Left lung (tissue), 10 donors: Measurements from ENCODE around the gene PCDHB16. TPM values are rescaled to one million over a fixed set of nuclear protein-coding genes. Genes with fewer than 3 reads are reported as not detected.
A peak's percentile ranks its signal among the peaks of the same experiment; 100 is the strongest.
"Not testable (repeated sequence)": the region's sequence is repeated elsewhere in the genome, so short reads cannot be mapped to it uniquely, and the experiment has no call there.

ENCODE experiments used
- ATAC-seq: fragments of 200-7000 bp; cut with Tn5 transposase; one replicate; pipeline ENCODE4 v1.9.1; 2020; ENCODE audit warnings: moderate library complexity
- DNase-seq, 4 donors: peaks; one replicate each; pipeline ENCODE4 v3.0.0-alpha.2; 2013 to 2020
- H3K27ac ChIP-seq, 2 donors: fragments of 200-600 bp; sonication (generic) in 1 of 2; one replicate each; pipeline versions ENCODE4 v1.5.0 to v1.8.0; 2020 to 2021
- H3K27me3 ChIP-seq, 2 donors: fragments of 200-600 bp; sonication (generic) in 1 of 2; one replicate each; pipeline versions ENCODE4 v1.5.0 to v1.8.0; 2020 to 2021
- H3K36me3 ChIP-seq, 2 donors: fragments of 200-600 bp; sonication (generic) in 1 of 2; one replicate each; pipeline versions ENCODE4 v1.5.0 to v1.8.0; 2020 to 2021
- H3K4me1 ChIP-seq, 2 donors: fragments of 200-600 bp; one replicate each; pipeline ENCODE4 v1.8.0; 2021
- H3K4me3 ChIP-seq, 2 donors: fragments of 200-600 bp; sonication (generic) in 1 of 2; one replicate each; pipeline versions ENCODE4 v1.5.0 to v1.8.0; 2020 to 2021; ENCODE audit warnings: mild to moderate bottlenecking in 1 of 2
- H3K9me3 ChIP-seq, 2 donors: fragments of 200-600 bp; sonication (generic) in 1 of 2; one replicate each; pipeline versions ENCODE4 v1.5.0 to v1.8.0; 2020 to 2021
- intact Hi-C, 2 donors: fragments of 100-400 bp; cut with DNase I; formaldehyde crosslinking; loops; one replicate each; pipeline versions ENCODE4 v1.11.2 to v1.14.2; 2022
- polyA plus RNA-seq, 6 donors: library from polyadenylated mRNA; unstranded; fragments of 120-200 nt; gene quantifications; one replicate each; pipeline ENCODE4 v1.2.1, GENCODE V29; 2013; ENCODE audit not compliant: insufficient read length in 6 of 6
- total RNA-seq, 2 donors: library from RNA; stranded (reverse); fragmentation: NEBNext Ultra II Directional; extraction: Animal tissue kit (Norgen Biotek cat#: 25700); gene quantifications; one replicate each; pipeline ENCODE4 v1.2.1, GENCODE V29; 2021
- TF ChIP-seq, protein P1 (sequence below), 2 donors: fragments of 200-600 bp; sonication (generic) in 1 of 2; IDR thresholded peaks; one replicate each; pipeline versions ENCODE4 v1.5.0 to v1.8.0; 2021; ENCODE audit warnings: antibody characterized with exemption in 2 of 2
- donor health status: DM: no; HTN: yes; CAD: no.
- donor health status: DM: no; HTN: no; CAD: no.

PCDHB16 gene
- total and polyA plus RNA-seq, 8 donors = 1.8 to 8.2 (median 6.1) TPM

GRCh38 chr5:141215504-141215903, 33.3 kb downstream of the PCDHB16 start:
- DNase-seq, H3K36me3 ChIP-seq, H3K4me1 ChIP-seq, intact Hi-C loops, H3K27ac ChIP-seq, H3K4me3 ChIP-seq, ATAC-seq: not testable (repeated sequence)
- Histone ChIP-seq H3K27me3 (peaks cover 0 to 27% of the 10 kb centered on the region in 2 donors), H3K9me3 (peaks cover 0 to 68% of the 10 kb centered on the region in 2 donors)

DNA sequence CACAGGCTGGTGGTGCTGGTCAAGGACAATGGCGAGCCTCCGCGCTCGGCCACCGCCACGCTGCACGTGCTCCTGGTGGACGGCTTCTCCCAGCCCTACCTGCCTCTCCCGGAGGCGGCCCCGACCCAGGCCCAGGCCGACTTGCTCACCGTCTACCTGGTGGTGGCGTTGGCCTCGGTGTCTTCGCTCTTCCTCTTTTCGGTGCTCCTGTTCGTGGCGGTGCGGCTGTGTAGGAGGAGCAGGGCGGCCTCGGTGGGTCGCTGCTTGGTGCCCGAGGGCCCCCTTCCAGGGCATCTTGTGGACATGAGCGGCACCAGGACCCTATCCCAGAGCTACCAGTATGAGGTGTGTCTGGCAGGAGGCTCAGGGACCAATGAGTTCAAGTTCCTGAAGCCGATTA, 33.8 kb downstream of the PCDHB16 start:
- Histone ChIP-seq H3K27me3 (peaks cover 0 to 22% of the 10 kb centered on the region in 2 donors), H3K9me3 (peaks cover 0 to 70% of the 10 kb centered on the region in 2 donors)
- H3K27ac ChIP-seq, intact Hi-C loops, ATAC-seq, H3K4me1 ChIP-seq, H3K4me3 ChIP-seq, H3K36me3 ChIP-seq: not testable (repeated sequence)
- peak in 1 of 4 donors; percentile 61 for DNase-seq

DNA sequence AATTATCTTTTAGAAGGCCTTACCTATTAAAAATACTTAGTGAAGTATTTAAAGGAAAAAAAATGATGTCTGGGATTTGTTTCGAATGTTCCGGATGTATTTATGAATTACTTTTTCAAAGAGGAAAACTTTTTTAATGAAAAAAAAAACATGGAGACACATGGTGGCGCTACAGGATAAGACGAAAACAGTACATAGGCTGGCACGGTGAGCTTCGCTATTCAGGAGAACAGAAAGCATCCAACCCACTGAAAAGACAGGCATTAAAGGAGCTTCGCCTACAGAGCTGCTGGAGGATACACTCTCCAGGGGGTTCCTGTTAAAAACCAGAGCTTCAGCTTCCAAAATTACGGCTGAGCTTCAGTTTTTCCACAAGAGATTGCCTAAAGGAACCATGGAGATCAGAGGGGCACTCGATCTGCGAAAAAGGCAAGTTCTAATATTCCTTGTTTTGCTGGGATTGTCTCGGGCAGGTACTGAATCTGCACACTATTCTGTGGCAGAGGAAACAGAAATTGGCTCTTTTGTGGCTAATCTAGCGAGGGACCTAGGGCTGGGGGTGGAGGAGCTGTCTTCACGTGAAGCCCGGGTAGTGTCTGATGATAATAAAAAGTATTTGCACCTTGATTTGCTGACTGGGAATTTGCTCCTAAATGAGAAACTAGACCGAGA, 41.1 kb downstream of the PCDHB16 start, which contains the start of gene PCDHB14:
Gene PCDHB14, plus strand, starts transcription at position 232 of the 672 bp plus-strand sequence. Its CDS starts 163 bp downstream, at position 395.
- no peak within 1 kb of the TSS for H3K27ac ChIP-seq
- peak in 1 of 4 donors; percentile 22 for DNase-seq
- no peaks in the 10 kb centered on the region for H3K4me1 ChIP-seq
- H3K9me3 ChIP-seq = peaks cover 0 to 89% of the 10 kb centered on the region in 2 donors
- intact Hi-C loops = no loop called here
- H3K4me3 ChIP-seq = no peak within 1 kb of the TSS
- TF ChIP-seq, protein P1, sequence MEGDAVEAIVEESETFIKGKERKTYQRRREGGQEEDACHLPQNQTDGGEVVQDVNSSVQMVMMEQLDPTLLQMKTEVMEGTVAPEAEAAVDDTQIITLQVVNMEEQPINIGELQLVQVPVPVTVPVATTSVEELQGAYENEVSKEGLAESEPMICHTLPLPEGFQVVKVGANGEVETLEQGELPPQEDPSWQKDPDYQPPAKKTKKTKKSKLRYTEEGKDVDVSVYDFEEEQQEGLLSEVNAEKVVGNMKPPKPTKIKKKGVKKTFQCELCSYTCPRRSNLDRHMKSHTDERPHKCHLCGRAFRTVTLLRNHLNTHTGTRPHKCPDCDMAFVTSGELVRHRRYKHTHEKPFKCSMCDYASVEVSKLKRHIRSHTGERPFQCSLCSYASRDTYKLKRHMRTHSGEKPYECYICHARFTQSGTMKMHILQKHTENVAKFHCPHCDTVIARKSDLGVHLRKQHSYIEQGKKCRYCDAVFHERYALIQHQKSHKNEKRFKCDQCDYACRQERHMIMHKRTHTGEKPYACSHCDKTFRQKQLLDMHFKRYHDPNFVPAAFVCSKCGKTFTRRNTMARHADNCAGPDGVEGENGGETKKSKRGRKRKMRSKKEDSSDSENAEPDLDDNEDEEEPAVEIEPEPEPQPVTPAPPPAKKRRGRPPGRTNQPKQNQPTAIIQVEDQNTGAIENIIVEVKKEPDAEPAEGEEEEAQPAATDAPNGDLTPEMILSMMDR (IDR thresholded peaks at IDR 0.05) = no peak
- no peaks in the 10 kb centered on the region for H3K36me3 ChIP-seq
- no peak for ATAC-seq
- peaks cover 0 to 6% of the 10 kb centered on the region in 2 donors for H3K27me3 ChIP-seq

DNA sequence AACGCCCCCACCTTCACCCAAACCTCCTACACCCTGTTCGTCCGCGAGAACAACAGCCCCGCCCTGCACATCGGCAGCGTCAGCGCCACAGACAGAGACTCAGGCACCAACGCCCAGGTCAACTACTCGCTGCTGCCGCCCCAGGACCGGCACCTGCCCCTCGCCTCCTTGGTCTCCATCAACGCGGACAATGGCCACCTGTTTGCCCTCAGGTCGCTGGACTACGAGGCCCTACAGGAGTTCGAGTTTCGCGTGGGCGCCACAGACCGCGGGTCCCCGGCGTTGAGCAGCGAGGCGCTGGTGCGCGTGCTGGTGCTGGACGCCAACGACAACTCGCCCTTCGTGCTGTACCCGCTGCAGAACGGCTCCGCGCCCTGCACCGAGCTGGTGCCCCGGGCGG, 42.7 kb downstream of the PCDHB16 start:
- H3K36me3 ChIP-seq, H3K4me3 ChIP-seq, H3K27me3 ChIP-seq, ATAC-seq, H3K27ac ChIP-seq, intact Hi-C loops, H3K4me1 ChIP-seq: not testable (repeated sequence)
- peak in 1 of 4 donors; percentile 64 for DNase-seq
- H3K9me3 ChIP-seq = peaks cover 0 to 85% of the 10 kb centered on the region in 2 donors

GRCh38 chr5:141225421-141225820, 43.2 kb downstream of the PCDHB16 start:
- not testable (repeated sequence) for DNase-seq

GRCh38 chr5:141234109-141234667, 52.0 kb downstream of the PCDHB16 start:
- no peaks in the 10 kb centered on the region for H3K4me1 ChIP-seq
- DNase-seq = peak in 1 of 4 donors; percentile 35
- H3K4me3 ChIP-seq = no peak overlapping the region
- no peak overlapping the region for H3K27ac ChIP-seq
- TF ChIP-seq, protein P1 (IDR thresholded peaks at IDR 0.05) = no peak
- intact Hi-C loops = no loop called here
- no peak for ATAC-seq
- H3K27me3 ChIP-seq = peaks cover 0 to 30% of the 10 kb centered on the region in 2 donors
- peaks cover 4 to 92% of the 10 kb centered on the region in 2 donors for H3K9me3 ChIP-seq
- H3K36me3 ChIP-seq = no peaks in the 10 kb centered on the region

More at GRCh38 chr5:141225421-141225820, 43.2 kb downstream of the PCDHB16 start:
- H3K36me3 ChIP-seq, H3K4me1 ChIP-seq, H3K4me3 ChIP-seq, H3K27me3 ChIP-seq, ATAC-seq, intact Hi-C loops, H3K27ac ChIP-seq: not testable (repeated sequence)
- peaks cover 0 to 84% of the 10 kb centered on the region in 2 donors for H3K9me3 ChIP-seq

Other genes with a start within 250 kb of the PCDHB16 start
Only the 30 nearest of the 37 such genes appear.
- gene PCDHB1, start 131.0 kb upstream of the PCDHB16 start, total RNA-seq = under 1 TPM; 0.06 to 0.10 TPM
- gene PCDHB1, start 131.0 kb upstream of the PCDHB16 start, polyA plus RNA-seq = under 1 TPM; 0.06 to 0.14 (median 0.11) TPM
- 1 to 10 TPM; 3.6 to 6.6 TPM for gene PCDHB2, start 87.8 kb upstream of the PCDHB16 start, total RNA-seq
- gene PCDHB2, start 87.8 kb upstream of the PCDHB16 start, polyA plus RNA-seq = 10 to 100 TPM in 1 of 6 donors, 1 to 10 TPM in 5; 5.9 to 12.5 (median 8.9) TPM
- gene PCDHB3, start 81.9 kb upstream of the PCDHB16 start, total RNA-seq = 1 to 10 TPM; 2.0 to 3.9 TPM
- 1 to 10 TPM; 2.2 to 4.1 (median 3.2) TPM for gene PCDHB3, start 81.9 kb upstream of the PCDHB16 start, polyA plus RNA-seq
- gene PCDHB4, start 60.6 kb upstream of the PCDHB16 start, total RNA-seq = 1 to 10 TPM; 1.9 to 4.3 TPM
- 1 to 10 TPM; 2.0 to 3.5 (median 2.5) TPM for gene PCDHB4, start 60.6 kb upstream of the PCDHB16 start, polyA plus RNA-seq
- gene PCDHB5, start 47.2 kb upstream of the PCDHB16 start, total RNA-seq = 1 to 10 TPM; 2.5 to 7.5 TPM
- 10 to 100 TPM in 5 of 6 donors, 1 to 10 TPM in 1; 8.0 to 13.9 (median 11.3) TPM for gene PCDHB5, start 47.2 kb upstream of the PCDHB16 start, polyA plus RNA-seq
- gene PCDHB6, start 32.3 kb upstream of the PCDHB16 start, total RNA-seq = 1 to 10 TPM in 1 of 2 donors, under 1 TPM in 1; 0.73 to 1.0 TPM
- 1 to 10 TPM; 2.6 to 3.3 (median 2.8) TPM for gene PCDHB6, start 32.3 kb upstream of the PCDHB16 start, polyA plus RNA-seq
- 1 to 10 TPM; 2.4 to 3.8 TPM for gene PCDHB7, start 9.7 kb upstream of the PCDHB16 start, total RNA-seq
- 1 to 10 TPM; 3.9 to 5.8 (median 4.8) TPM for gene PCDHB7, start 9.7 kb upstream of the PCDHB16 start, polyA plus RNA-seq
- gene PCDHB8, start 4.6 kb upstream of the PCDHB16 start, total RNA-seq = 1 to 10 TPM; 1.1 to 2.7 TPM
- 1 to 10 TPM in 5 of 6 donors, under 1 TPM in 1; 0.72 to 3.7 (median 2.5) TPM for gene PCDHB8, start 4.6 kb upstream of the PCDHB16 start, polyA plus RNA-seq
- gene PCDHB9, start 4.8 kb downstream of the PCDHB16 start, total RNA-seq = 1 to 10 TPM; 1.3 to 1.6 TPM
- 1 to 10 TPM; 3.3 to 5.1 (median 4.4) TPM for gene PCDHB9, start 4.8 kb downstream of the PCDHB16 start, polyA plus RNA-seq
- gene PCDHB10, start 10.0 kb downstream of the PCDHB16 start, total RNA-seq = 1 to 10 TPM; 1.5 to 2.0 TPM
- gene PCDHB10, start 10.0 kb downstream of the PCDHB16 start, polyA plus RNA-seq = 1 to 10 TPM; 5.8 to 6.9 (median 6.2) TPM
- 1 to 10 TPM; 2.6 to 3.4 TPM for gene PCDHB11, start 17.2 kb downstream of the PCDHB16 start, total RNA-seq
- gene PCDHB11, start 17.2 kb downstream of the PCDHB16 start, polyA plus RNA-seq = 1 to 10 TPM; 2.4 to 3.8 (median 3.5) TPM
- 1 to 10 TPM; 2.3 to 2.6 TPM for gene PCDHB12, start 26.3 kb downstream of the PCDHB16 start, total RNA-seq
- 1 to 10 TPM; 4.6 to 7.6 (median 6.2) TPM for gene PCDHB12, start 26.3 kb downstream of the PCDHB16 start, polyA plus RNA-seq
- gene PCDHB13, start 31.5 kb downstream of the PCDHB16 start, total RNA-seq = 1 to 10 TPM; 1.8 to 2.1 TPM
- 1 to 10 TPM; 5.0 to 6.9 (median 5.9) TPM for gene PCDHB13, start 31.5 kb downstream of the PCDHB16 start, polyA plus RNA-seq
- 1 to 10 TPM; 2.6 to 3.0 TPM for gene PCDHB14, start 41.0 kb downstream of the PCDHB16 start, total RNA-seq
- gene PCDHB14, start 41.0 kb downstream of the PCDHB16 start, polyA plus RNA-seq = 10 to 100 TPM in 3 of 6 donors, 1 to 10 TPM in 3; 8.4 to 11.1 (median 10.1) TPM
- gene PCDHB15, start 63.0 kb downstream of the PCDHB16 start, total RNA-seq = 1 to 10 TPM; 2.8 to 5.0 TPM
- 10 to 100 TPM in 3 of 6 donors, 1 to 10 TPM in 3; 8.7 to 14.4 (median 11.1) TPM for gene PCDHB15, start 63.0 kb downstream of the PCDHB16 start, polyA plus RNA-seq
- gene SLC25A2, start 121.7 kb downstream of the PCDHB16 start, total RNA-seq = under 1 TPM in 1 of 2 donors, not detected in 1; 0.76 TPM
- under 1 TPM in 4 of 6 donors, not detected in 2; 0.14 to 0.34 (median 0.21) TPM for gene SLC25A2, start 121.7 kb downstream of the PCDHB16 start, polyA plus RNA-seq
- gene TAF7, start 138.4 kb downstream of the PCDHB16 start, total RNA-seq = 10 to 100 TPM; 53.2 to 53.5 TPM
- gene TAF7, start 138.4 kb downstream of the PCDHB16 start, polyA plus RNA-seq = 100 to 1,000 TPM; 123 to 142 (median 134) TPM
- under 1 TPM; 0.38 to 0.42 TPM for gene PCDHGA1, start 148.1 kb downstream of the PCDHB16 start, total RNA-seq
- 1 to 10 TPM in 1 of 6 donors, under 1 TPM in 5; 0.39 to 1.1 (median 0.81) TPM for gene PCDHGA1, start 148.1 kb downstream of the PCDHB16 start, polyA plus RNA-seq
- 1 to 10 TPM; 2.0 to 3.6 TPM for gene PCDHGA2, start 156.4 kb downstream of the PCDHB16 start, total RNA-seq
- gene PCDHGA2, start 156.4 kb downstream of the PCDHB16 start, polyA plus RNA-seq = 1 to 10 TPM; 4.6 to 7.1 (median 5.7) TPM
- gene PCDHGA3, start 161.4 kb downstream of the PCDHB16 start, total RNA-seq = 1 to 10 TPM; 1.4 to 1.8 TPM
- gene PCDHGA3, start 161.4 kb downstream of the PCDHB16 start, polyA plus RNA-seq = 1 to 10 TPM; 1.6 to 4.4 (median 3.4) TPM
- 1 to 10 TPM; 1.7 to 2.1 TPM for gene PCDHGB1, start 167.7 kb downstream of the PCDHB16 start, total RNA-seq
- 1 to 10 TPM; 1.4 to 2.3 (median 1.7) TPM for gene PCDHGB1, start 167.7 kb downstream of the PCDHB16 start, polyA plus RNA-seq
- 1 to 10 TPM; 2.2 to 2.6 TPM for gene PCDHGA4, start 172.6 kb downstream of the PCDHB16 start, total RNA-seq
- gene PCDHGA4, start 172.6 kb downstream of the PCDHB16 start, polyA plus RNA-seq = 1 to 10 TPM; 2.1 to 3.4 (median 2.9) TPM
- gene PCDHGB2, start 177.6 kb downstream of the PCDHB16 start, total RNA-seq = 1 to 10 TPM; 2.3 to 2.6 TPM
- gene PCDHGB2, start 177.6 kb downstream of the PCDHB16 start, polyA plus RNA-seq = 1 to 10 TPM; 4.4 to 5.4 (median 4.7) TPM
- gene PCDHGA5, start 181.8 kb downstream of the PCDHB16 start, total RNA-seq = 1 to 10 TPM; 1.3 to 2.0 TPM
- gene PCDHGA5, start 181.8 kb downstream of the PCDHB16 start, polyA plus RNA-seq = 1 to 10 TPM; 3.2 to 5.0 (median 4.1) TPM
- 1 to 10 TPM; 1.5 to 2.4 TPM for gene PCDHGB3, start 187.9 kb downstream of the PCDHB16 start, total RNA-seq
- 1 to 10 TPM; 2.6 to 3.4 (median 2.7) TPM for gene PCDHGB3, start 187.9 kb downstream of the PCDHB16 start, polyA plus RNA-seq
- 1 to 10 TPM; 2.9 TPM for gene PCDHGA6, start 191.5 kb downstream of the PCDHB16 start, total RNA-seq
- gene PCDHGA6, start 191.5 kb downstream of the PCDHB16 start, polyA plus RNA-seq = 1 to 10 TPM; 4.8 to 6.5 (median 5.8) TPM
- 1 to 10 TPM; 1.7 TPM for gene PCDHGA7, start 200.4 kb downstream of the PCDHB16 start, total RNA-seq
- gene PCDHGA7, start 200.4 kb downstream of the PCDHB16 start, polyA plus RNA-seq = 1 to 10 TPM; 1.8 to 2.2 (median 2.0) TPM
- 1 to 10 TPM; 3.2 to 3.4 TPM for gene PCDHGB4, start 205.3 kb downstream of the PCDHB16 start, total RNA-seq
- gene PCDHGB4, start 205.3 kb downstream of the PCDHB16 start, polyA plus RNA-seq = 1 to 10 TPM; 3.7 to 5.9 (median 4.3) TPM
- 1 to 10 TPM in 1 of 2 donors, under 1 TPM in 1; 0.76 to 1.1 TPM for gene PCDHGA8, start 210.2 kb downstream of the PCDHB16 start, total RNA-seq
- under 1 TPM; 0.38 to 0.99 (median 0.77) TPM for gene PCDHGA8, start 210.2 kb downstream of the PCDHB16 start, polyA plus RNA-seq
- gene PCDHGB5, start 215.6 kb downstream of the PCDHB16 start, total RNA-seq = 1 to 10 TPM; 8.8 to 9.1 TPM
- gene PCDHGB5, start 215.6 kb downstream of the PCDHB16 start, polyA plus RNA-seq = 10 to 100 TPM in 1 of 6 donors, 1 to 10 TPM in 5; 7.6 to 10.1 (median 8.4) TPM